SK-N-SH treated with all-trans-retinoic acid at 6 μM for 48 hours (cell line): ENCODE results near the gene GAGE10.

ENCODE experiments used
- ATAC-seq: fragments of 200-7000 bp; cut with Tn5 transposase; 3 replicates; pipeline ENCODE4 v1.9.1; 2020; ENCODE audit warnings: mild to moderate bottlenecking, moderate library complexity
- BACH2 ChIP-seq: fragments of 250-450 bp; sonication (Bioruptor Pico); IDR thresholded peaks from 2 replicates; pipeline ENCODE4 v1.9.0; 2021; ENCODE audit warnings: mild to moderate bottlenecking, borderline replicate concordance
- CREB5 ChIP-seq: fragments of 250-450 bp; sonication (Bioruptor Pico); IDR thresholded peaks from 2 replicates; pipeline ENCODE4 v1.5.1; 2020; ENCODE audit warnings: low read depth, mild to moderate bottlenecking, moderate library complexity
- CSRNP3 ChIP-seq: fragments of 250-450 bp; sonication (Bioruptor Pico); IDR thresholded peaks from 2 replicates; pipeline ENCODE4 v1.5.1; 2021; ENCODE audit warnings: mild to moderate bottlenecking, moderate library complexity
- GLIS3 ChIP-seq: fragments of 250-450 bp; sonication (Bioruptor Pico); IDR thresholded peaks from 2 replicates; pipeline ENCODE4 v1.5.0; 2020; ENCODE audit warnings: mild to moderate bottlenecking, moderate library complexity
- OSR1 ChIP-seq: fragments of 250-450 bp; sonication (Bioruptor Pico); IDR thresholded peaks from 2 replicates; pipeline ENCODE4 v1.8.0; 2022; ENCODE audit warnings: moderate library complexity, mild to moderate bottlenecking, inconsistent platforms
- PPARA ChIP-seq: fragments of 250-450 bp; sonication (Bioruptor Pico); IDR thresholded peaks from 2 replicates; pipeline ENCODE4 v1.5.0; 2020; ENCODE audit warnings: mild to moderate bottlenecking, borderline replicate concordance
- RARB ChIP-seq: fragments of 250-450 bp; sonication (Bioruptor Pico); IDR thresholded peaks from 2 replicates; pipeline ENCODE4 v1.8.0; 2021; ENCODE audit warnings: mild to moderate bottlenecking, moderate library complexity
- TCF4 ChIP-seq: fragments of 250-450 bp; sonication (Bioruptor Pico); IDR thresholded peaks from 2 replicates; pipeline ENCODE4 v1.8.0; 2021; ENCODE audit warnings: mild to moderate bottlenecking, moderate library complexity, borderline replicate concordance
- TOX ChIP-seq: fragments of 250-450 bp; sonication (Bioruptor Pico); IDR thresholded peaks from 2 replicates; pipeline ENCODE4 v1.8.0; 2021; ENCODE audit warnings: mild to moderate bottlenecking, moderate library complexity, borderline replicate concordance
- TSHZ2 ChIP-seq: fragments of 250-450 bp; sonication (Bioruptor Pico); IDR thresholded peaks from 2 replicates; pipeline ENCODE4 v1.5.0; 2020; ENCODE audit warnings: mild to moderate bottlenecking, moderate library complexity
- ZC3H10 ChIP-seq: fragments of 250-450 bp; sonication (Bioruptor Pico); IDR thresholded peaks from 2 replicates; pipeline ENCODE4 v1.5.1; 2021; ENCODE audit warnings: mild to moderate bottlenecking, moderate library complexity
- ZFP3 ChIP-seq: fragments of 250-450 bp; sonication (Bioruptor Pico); IDR thresholded peaks from 2 replicates; pipeline ENCODE4 v1.5.0; 2020; ENCODE audit warnings: mild to moderate bottlenecking, moderate library complexity
- ZFP30 ChIP-seq: fragments of 450-650 bp; formaldehyde crosslinking; IDR thresholded peaks from 2 replicates; pipeline ENCODE4 v1.5.0; 2022; ENCODE audit warnings: mild to moderate bottlenecking, moderate library complexity
- ZNF565 ChIP-seq: fragments of 450-650 bp; formaldehyde crosslinking; conservative IDR thresholded peaks from 2 replicates; pipeline ENCODE4 v1.5.0; 2020; ENCODE audit warnings: low read depth, mild to moderate bottlenecking, moderate library complexity
- ZNF70 ChIP-seq: fragments of 450-650 bp; formaldehyde crosslinking; IDR thresholded peaks from 2 replicates; pipeline ENCODE4 v1.5.0; 2020; ENCODE audit warnings: mild to moderate bottlenecking, moderate library complexity
- ZNF8 ChIP-seq: fragments of 450-650 bp; formaldehyde crosslinking; IDR thresholded peaks from 2 replicates; pipeline ENCODE4 v1.5.0; 2020; ENCODE audit warnings: mild to moderate bottlenecking, moderate library complexity

GAGE10 gene

GRCh38 chrX:49262603-49263002 lies 40.8 kb upstream of the GAGE10 start:
- TF ChIP-seq PPARA (no peak), BACH2 (no peak), CSRNP3 (CRISPR knock-in tag) (no peak), TSHZ2 (CRISPR knock-in tag) (no peak), TCF4 (CRISPR knock-in tag) (no peak), ZFP30 (CRISPR knock-in tag) (no peak), TOX (no peak), ZNF8 (no peak), OSR1 (no peak), CREB5 (CRISPR knock-in tag) (no peak), ZNF565 (CRISPR knock-in tag) (no peak), RARB (CRISPR knock-in tag) (no peak), GLIS3 (CRISPR knock-in tag) (no peak), ZNF70 (no peak)
- ATAC-seq, result no peak

- no peak for ATAC-seq
- TF ChIP-seq PPARA, result no peak
- TF ChIP-seq CSRNP3 (CRISPR knock-in tag), result no peak
- TF ChIP-seq BACH2, result no peak
- TF ChIP-seq CREB5 (CRISPR knock-in tag), result no peak
- TF ChIP-seq TSHZ2 (CRISPR knock-in tag), result no peak
- TF ChIP-seq ZFP3 (CRISPR knock-in tag), result no peak
These were observed 39.8 kb upstream of the GAGE10 start for GRCh38 chrX:49263631-49264030.

DNA sequence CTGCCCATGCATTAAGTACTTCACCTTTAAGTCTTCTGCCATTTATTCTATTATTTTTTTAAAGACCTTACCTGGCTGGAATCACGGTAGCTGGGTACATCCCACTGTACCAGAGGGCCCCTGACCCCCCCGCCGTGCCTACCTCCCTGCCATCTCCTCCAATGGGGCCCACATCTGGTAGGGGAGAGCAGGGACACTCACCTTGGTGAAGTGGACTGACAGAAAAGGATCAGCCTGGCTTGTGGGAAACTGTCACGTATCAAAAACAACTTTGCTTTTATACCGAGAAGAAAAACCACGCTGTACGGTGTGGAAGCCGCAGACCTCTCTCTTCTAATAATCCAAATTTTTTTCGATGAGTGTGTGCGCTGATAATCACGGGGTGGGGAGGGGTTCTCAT lies 39.0 kb upstream of the GAGE10 start, which contains the start of gene FOXP3:
TSS of gene FOXP3 (minus strand) at position 251 of the 400 bp plus-strand sequence. CDS start 6,205 bp downstream, outside the sequence.
- ATAC-seq, result no peak
- TF ChIP-seq TCF4 (CRISPR knock-in tag) (no peak), OSR1 (no peak), RARB (CRISPR knock-in tag) (no peak), GLIS3 (CRISPR knock-in tag) (no peak), ZC3H10 (CRISPR knock-in tag) (no peak), BACH2 (no peak), ZNF8 (no peak)
- TF ChIP-seq, all 23 proteins: peak for 0
